HepG2 (cell line): ENCODE results near the gene ARL16. TPM values are rescaled to one million over a fixed set of nuclear protein-coding genes. Genes with fewer than 3 reads are reported as not detected.

Experiments
- BRCA1 ChIP-seq: sonication (generic); formaldehyde crosslinking; IDR thresholded peaks from 2 replicates; pipeline ENCODE4 v1.4.0; 2020; ENCODE audit warnings: missing genetic modification reagents
- ETV5 ChIP-seq: IDR thresholded peaks from 2 replicates; pipeline ENCODE4 v1.6.1; 2018; ENCODE audit warnings: missing biosample characterization, missing genetic modification reagents, inconsistent platforms, borderline replicate concordance
- GTF2F1 ChIP-seq: fragments of 150-350 bp; IDR thresholded peaks from 2 replicates; pipeline ENCODE4 v1.6.1; 2014; ENCODE audit warnings: low read length
- KLF12 ChIP-seq: sonication (generic); formaldehyde crosslinking; IDR thresholded peaks from 2 replicates; pipeline ENCODE4 v1.4.0; 2020; ENCODE audit warnings: missing genetic modification reagents, borderline replicate concordance
- MIER2 ChIP-seq: IDR thresholded peaks from 2 replicates; pipeline ENCODE4 v1.6.1; 2016; ENCODE audit warnings: missing biosample characterization, missing genetic modification reagents
- NCOA2 ChIP-seq: sonication (generic); formaldehyde crosslinking; IDR thresholded peaks from 2 replicates; pipeline ENCODE4 v1.8.0; 2022; ENCODE audit warnings: inconsistent platforms
- SIN3A ChIP-seq: IDR thresholded peaks from 2 replicates; pipeline ENCODE4 v1.6.1; 2011; ENCODE audit warnings: low read depth, mild to moderate bottlenecking, control low read depth, low read length, borderline replicate concordance
- SP2 ChIP-seq: sonication (generic); formaldehyde crosslinking; IDR thresholded peaks from 2 replicates; pipeline ENCODE4 v1.5.1; 2020; ENCODE audit warnings: mild to moderate bottlenecking, missing genetic modification reagents
- SSRP1 ChIP-seq: IDR thresholded peaks from 2 replicates; pipeline ENCODE4 v1.6.1; 2016; ENCODE audit warnings: control low read depth
- ZBTB7B ChIP-seq: sonication (generic); formaldehyde crosslinking; IDR thresholded peaks from 2 replicates; pipeline ENCODE4 v1.4.0; 2020; ENCODE audit warnings: missing genetic modification reagents
- ZNF263 ChIP-seq: sonication (generic); formaldehyde crosslinking; IDR thresholded peaks from 2 replicates; pipeline ENCODE4 v1.4.0; 2020; ENCODE audit warnings: missing genetic modification reagents
- ZNF329 ChIP-seq: sonication (generic); formaldehyde crosslinking; IDR thresholded peaks from 2 replicates; pipeline ENCODE4 v1.9.0; 2021; ENCODE audit warnings: low read depth, mild to moderate bottlenecking, missing genetic modification reagents
- ZNF382 ChIP-seq: sonication (generic); formaldehyde crosslinking; IDR thresholded peaks from 2 replicates; pipeline ENCODE4 v1.5.0; 2020; ENCODE audit warnings: missing genetic modification reagents, mild to moderate bottlenecking, borderline replicate concordance
- ZNF546 ChIP-seq: sonication (generic); formaldehyde crosslinking; conservative IDR thresholded peaks from 2 replicates; pipeline ENCODE4 v1.8.1; 2023; ENCODE audit warnings: mild to moderate bottlenecking, missing genetic modification reagents
- ZNF549 ChIP-seq: sonication (generic); formaldehyde crosslinking; IDR thresholded peaks from 2 replicates; pipeline ENCODE4 v1.5.0; 2020; ENCODE audit warnings: missing genetic modification reagents
- ZNF562 ChIP-seq: sonication (generic); formaldehyde crosslinking; IDR thresholded peaks from 2 replicates; pipeline ENCODE4 v1.8.0; 2022; ENCODE audit warnings: missing genetic modification reagents, borderline replicate concordance
- ZNF737 ChIP-seq: sonication (generic); formaldehyde crosslinking; IDR thresholded peaks from 2 replicates; pipeline ENCODE4 v1.5.0; 2020; ENCODE audit warnings: missing genetic modification reagents, mild to moderate bottlenecking, borderline replicate concordance
- polyA plus RNA-seq, 8 experiments: library from polyadenylated mRNA; depleted of rRNA in 3 of 8; stranded (reverse) in 7 of 8; unstranded in 1 of 8; fragments of >200 nt; fragmentation: Illumina TruSeq in 4 of 8; extraction: Trizol in 4 of 8; gene quantifications; 2 replicates each; pipeline versions ENCODE4 v1.2.1 to v1.2.3, GENCODE V29; 2011 to 2016; ENCODE audit warnings: low read depth in 4 of 8, missing spikeins in 1 of 8, mixed read lengths in 1 of 8; ENCODE audit not compliant: insufficient read depth in 1 of 8
- total RNA-seq, 5 experiments: library from RNA; depleted of rRNA; stranded (reverse); fragments of >200 nt; fragmentation: Illumina TruSeq; extraction: Trizol; gene quantifications; 2 replicates each; pipeline ENCODE4 v1.2.3, GENCODE V29; 2016; ENCODE audit warnings: low read depth in 1 of 5
- TF ChIP-seq, protein P1 (sequence below): sonication (generic); formaldehyde crosslinking; IDR thresholded peaks from 2 replicates; pipeline ENCODE4 v1.8.0; 2022; ENCODE audit warnings: mild to moderate bottlenecking, missing genetic modification reagents, moderate library complexity
- TF ChIP-seq, protein P2 (sequence below): sonication (generic); formaldehyde crosslinking; IDR thresholded peaks from 2 replicates; pipeline ENCODE4 v1.5.0; 2020; ENCODE audit warnings: mild to moderate bottlenecking, missing genetic modification reagents
- TF ChIP-seq, protein P3 (sequence below), 2 experiments: fragments of 450-650 bp in 1 of 2; sonication (generic) in 1 of 2; formaldehyde crosslinking in 1 of 2; IDR thresholded peaks; 2 replicates each; pipeline versions ENCODE4 v1.6.1 to v1.8.0; 2016 to 2022; ENCODE audit warnings: antibody characterized with exemption in 1 of 2, mild to moderate bottlenecking in 1 of 2, missing genetic modification reagents in 1 of 2

The ARL16 gene
- total and polyA plus RNA-seq, 2 of the 13 experiments (the other 11 are each of a cell fraction or from before 2014, with no cell fraction given): 20.8 to 30.8 TPM

DNA sequence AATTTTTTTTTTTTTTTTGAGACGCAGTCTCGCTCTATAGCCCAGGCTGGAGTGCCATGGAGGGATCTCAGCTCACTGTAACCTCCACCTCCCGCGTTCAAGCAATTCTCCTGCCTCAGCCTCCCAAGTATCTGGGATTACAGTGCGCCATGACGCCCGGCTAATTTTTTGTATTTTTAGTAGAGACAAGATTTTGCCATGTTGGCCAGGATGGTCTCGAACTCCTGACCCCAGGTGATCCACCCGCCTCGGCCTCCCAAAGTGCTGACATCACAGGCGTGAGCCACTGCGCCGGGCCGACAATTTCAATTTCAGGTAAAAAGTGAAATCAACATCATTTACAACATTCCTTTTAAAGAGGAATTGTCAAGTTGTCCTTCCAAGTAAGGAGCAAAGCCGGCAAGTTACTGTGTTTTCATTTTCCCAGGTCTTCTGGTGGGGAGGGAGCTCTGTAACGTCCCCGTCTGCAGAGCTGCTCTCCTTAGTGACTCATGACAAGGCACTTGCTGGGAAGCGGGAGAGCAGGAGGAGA is 47.6 kb downstream of the ARL16 start (continued):
- TF ChIP-seq ZNF546 (CRISPR knock-in tag) (no peak), KLF12 (CRISPR knock-in tag) (no peak), SSRP1 (no peak), NCOA2 (CRISPR knock-in tag) (no peak), ZNF329 (CRISPR knock-in tag) (no peak), ZNF737 (CRISPR knock-in tag) (no peak), BRCA1 (CRISPR knock-in tag) (no peak), SIN3A (no peak), GTF2F1 (no peak), MIER2 (CRISPR knock-in tag) (no peak), ETV5 (no peak), ZNF263 (CRISPR knock-in tag) (no peak), ZNF562 (CRISPR knock-in tag) (no peak), ZNF549 (CRISPR knock-in tag) (no peak), ZNF382 (CRISPR knock-in tag) (no peak), ZBTB7B (CRISPR knock-in tag) (0 out of 2 replicates have a peak, but pooled peaks have one; percentile 14), SP2 (CRISPR knock-in tag) (no peak)
- TF ChIP-seq, protein P1, sequence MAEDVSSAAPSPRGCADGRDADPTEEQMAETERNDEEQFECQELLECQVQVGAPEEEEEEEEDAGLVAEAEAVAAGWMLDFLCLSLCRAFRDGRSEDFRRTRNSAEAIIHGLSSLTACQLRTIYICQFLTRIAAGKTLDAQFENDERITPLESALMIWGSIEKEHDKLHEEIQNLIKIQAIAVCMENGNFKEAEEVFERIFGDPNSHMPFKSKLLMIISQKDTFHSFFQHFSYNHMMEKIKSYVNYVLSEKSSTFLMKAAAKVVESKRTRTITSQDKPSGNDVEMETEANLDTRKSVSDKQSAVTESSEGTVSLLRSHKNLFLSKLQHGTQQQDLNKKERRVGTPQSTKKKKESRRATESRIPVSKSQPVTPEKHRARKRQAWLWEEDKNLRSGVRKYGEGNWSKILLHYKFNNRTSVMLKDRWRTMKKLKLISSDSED (CRISPR knock-in tag): no peak
- TF ChIP-seq, protein P2, sequence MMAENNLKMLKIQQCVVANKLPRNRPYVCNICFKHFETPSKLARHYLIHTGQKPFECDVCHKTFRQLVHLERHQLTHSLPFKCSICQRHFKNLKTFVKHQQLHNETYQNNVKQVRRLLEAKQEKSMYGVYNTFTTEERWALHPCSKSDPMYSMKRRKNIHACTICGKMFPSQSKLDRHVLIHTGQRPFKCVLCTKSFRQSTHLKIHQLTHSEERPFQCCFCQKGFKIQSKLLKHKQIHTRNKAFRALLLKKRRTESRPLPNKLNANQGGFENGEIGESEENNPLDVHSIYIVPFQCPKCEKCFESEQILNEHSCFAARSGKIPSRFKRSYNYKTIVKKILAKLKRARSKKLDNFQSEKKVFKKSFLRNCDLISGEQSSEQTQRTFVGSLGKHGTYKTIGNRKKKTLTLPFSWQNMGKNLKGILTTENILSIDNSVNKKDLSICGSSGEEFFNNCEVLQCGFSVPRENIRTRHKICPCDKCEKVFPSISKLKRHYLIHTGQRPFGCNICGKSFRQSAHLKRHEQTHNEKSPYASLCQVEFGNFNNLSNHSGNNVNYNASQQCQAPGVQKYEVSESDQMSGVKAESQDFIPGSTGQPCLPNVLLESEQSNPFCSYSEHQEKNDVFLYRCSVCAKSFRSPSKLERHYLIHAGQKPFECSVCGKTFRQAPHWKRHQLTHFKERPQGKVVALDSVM (CRISPR knock-in tag): no peak
- TF ChIP-seq, protein P3, sequence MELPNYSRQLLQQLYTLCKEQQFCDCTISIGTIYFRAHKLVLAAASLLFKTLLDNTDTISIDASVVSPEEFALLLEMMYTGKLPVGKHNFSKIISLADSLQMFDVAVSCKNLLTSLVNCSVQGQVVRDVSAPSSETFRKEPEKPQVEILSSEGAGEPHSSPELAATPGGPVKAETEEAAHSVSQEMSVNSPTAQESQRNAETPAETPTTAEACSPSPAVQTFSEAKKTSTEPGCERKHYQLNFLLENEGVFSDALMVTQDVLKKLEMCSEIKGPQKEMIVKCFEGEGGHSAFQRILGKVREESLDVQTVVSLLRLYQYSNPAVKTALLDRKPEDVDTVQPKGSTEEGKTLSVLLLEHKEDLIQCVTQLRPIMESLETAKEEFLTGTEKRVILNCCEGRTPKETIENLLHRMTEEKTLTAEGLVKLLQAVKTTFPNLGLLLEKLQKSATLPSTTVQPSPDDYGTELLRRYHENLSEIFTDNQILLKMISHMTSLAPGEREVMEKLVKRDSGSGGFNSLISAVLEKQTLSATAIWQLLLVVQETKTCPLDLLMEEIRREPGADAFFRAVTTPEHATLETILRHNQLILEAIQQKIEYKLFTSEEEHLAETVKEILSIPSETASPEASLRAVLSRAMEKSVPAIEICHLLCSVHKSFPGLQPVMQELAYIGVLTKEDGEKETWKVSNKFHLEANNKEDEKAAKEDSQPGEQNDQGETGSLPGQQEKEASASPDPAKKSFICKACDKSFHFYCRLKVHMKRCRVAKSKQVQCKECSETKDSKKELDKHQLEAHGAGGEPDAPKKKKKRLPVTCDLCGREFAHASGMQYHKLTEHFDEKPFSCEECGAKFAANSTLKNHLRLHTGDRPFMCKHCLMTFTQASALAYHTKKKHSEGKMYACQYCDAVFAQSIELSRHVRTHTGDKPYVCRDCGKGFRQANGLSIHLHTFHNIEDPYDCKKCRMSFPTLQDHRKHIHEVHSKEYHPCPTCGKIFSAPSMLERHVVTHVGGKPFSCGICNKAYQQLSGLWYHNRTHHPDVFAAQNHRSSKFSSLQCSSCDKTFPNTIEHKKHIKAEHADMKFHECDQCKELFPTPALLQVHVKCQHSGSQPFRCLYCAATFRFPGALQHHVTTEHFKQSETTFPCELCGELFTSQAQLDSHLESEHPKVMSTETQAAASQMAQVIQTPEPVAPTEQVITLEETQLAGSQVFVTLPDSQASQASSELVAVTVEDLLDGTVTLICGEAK (IDR thresholded peaks at IDR 0.05): no peak
- TF ChIP-seq, protein P3 (CRISPR knock-in tag; IDR thresholded peaks at IDR 0.05): no peak
